Right lobe of liver (tissue), 6 donors: Measurements from ENCODE around the gene PRPF6. TPM values are rescaled to one million over a fixed set of nuclear protein-coding genes. Genes with fewer than 3 reads are reported as not detected.

ENCODE experiments used
- ATAC-seq, 4 donors: fragments of 200-7000 bp; cut with Tn5 transposase; one replicate each; pipeline ENCODE4 v1.9.1; 2020; ENCODE audit warnings: mild to moderate bottlenecking in 4 of 4, moderate library complexity in 4 of 4
- DNase-seq, 3 donors: peaks; one replicate each; pipeline ENCODE4 v3.0.0-alpha.2; 2020
- H3K27ac ChIP-seq, 3 donors: fragments of 200-600 bp; one replicate each; pipeline ENCODE4 v1.8.0; 2022
- H3K27me3 ChIP-seq, 2 donors: fragments of 200-600 bp; one replicate each; pipeline ENCODE4 v1.8.0; 2022
- H3K36me3 ChIP-seq, 4 donors: fragments of 200-600 bp; sonication (generic) in 1 of 4; one replicate each; pipeline versions ENCODE4 v1.5.1 to v1.8.0; 2017 to 2022; ENCODE audit warnings: control low read depth in 1 of 4
- H3K4me1 ChIP-seq, 4 donors: fragments of 200-600 bp; sonication (generic) in 1 of 4; one replicate each; pipeline versions ENCODE4 v1.5.1 to v1.8.0; 2017 to 2022; ENCODE audit warnings: control low read depth in 1 of 4
- H3K4me3 ChIP-seq, 3 donors: fragments of 200-600 bp; one replicate each; pipeline ENCODE4 v1.8.0; 2022
- H3K9me3 ChIP-seq, 4 donors: fragments of 200-600 bp; sonication (generic) in 1 of 4; one replicate each; pipeline versions ENCODE4 v1.5.1 to v1.8.0; 2017 to 2022; ENCODE audit warnings: control low read depth in 1 of 4
- POLR2A ChIP-seq: fragments of 450-650 bp; IDR thresholded peaks from one replicate; pipeline ENCODE4 v1.6.1; 2017; ENCODE audit warnings: antibody characterized with exemption, mild to moderate bottlenecking
- WGBS: methylation state at CpG from one replicate; pipeline ENCODE4 v1.1.6; 2018; ENCODE audit warnings: low coverage, low lambda C conversion rate; ENCODE audit not compliant: insufficient coverage; ENCODE audit errors: missing lambda C conversion rate; 5-methylcytosine and 5-hydroxymethylcytosine counted together
- intact Hi-C, 2 donors: fragments of 100-400 bp; cut with DNase I; formaldehyde crosslinking; loops; one replicate each; pipeline versions ENCODE4 v1.11.2 to v1.14.1; 2022
- total RNA-seq, 6 experiments: library from RNA; depleted of rRNA in 2 of 6; stranded (reverse); fragments of >200 nt in 2 of 6; fragmentation: NEBNext Ultra II Directional in 3 of 6; extraction: Animal tissue kit (Norgen Biotek cat#: 25700) in 3 of 6; gene quantifications; one replicate each; pipeline versions ENCODE4 v1.1.0 to v1.2.4, GENCODE V29; 2016 to 2023
- TF ChIP-seq, protein P1 (sequence below), 4 donors: fragments of 200-600 bp in 3 of 4; fragments of 450-650 bp in 1 of 4; IDR thresholded peaks; one replicate each; pipeline versions ENCODE4 v1.5.1 to v1.8.0; 2016 to 2022; ENCODE audit warnings: antibody characterized with exemption in 4 of 4, mild to moderate bottlenecking in 2 of 4
- donor health status: DM: no; HTN: yes; CAD: no.
- donor health status: DM: no; HTN: no; CAD: no.
- donor health status: DM: no; HTN: no; CAD: no.
- donor health status: DM: no; HTN: yes; CAD: no.
- donor health status: DM: no; HTN: yes; CAD: no.

Gene PRPF6
- total RNA-seq, 6 experiments from 2014 or later, result 21.7 to 28.9 (median 24.4) TPM

DNA sequence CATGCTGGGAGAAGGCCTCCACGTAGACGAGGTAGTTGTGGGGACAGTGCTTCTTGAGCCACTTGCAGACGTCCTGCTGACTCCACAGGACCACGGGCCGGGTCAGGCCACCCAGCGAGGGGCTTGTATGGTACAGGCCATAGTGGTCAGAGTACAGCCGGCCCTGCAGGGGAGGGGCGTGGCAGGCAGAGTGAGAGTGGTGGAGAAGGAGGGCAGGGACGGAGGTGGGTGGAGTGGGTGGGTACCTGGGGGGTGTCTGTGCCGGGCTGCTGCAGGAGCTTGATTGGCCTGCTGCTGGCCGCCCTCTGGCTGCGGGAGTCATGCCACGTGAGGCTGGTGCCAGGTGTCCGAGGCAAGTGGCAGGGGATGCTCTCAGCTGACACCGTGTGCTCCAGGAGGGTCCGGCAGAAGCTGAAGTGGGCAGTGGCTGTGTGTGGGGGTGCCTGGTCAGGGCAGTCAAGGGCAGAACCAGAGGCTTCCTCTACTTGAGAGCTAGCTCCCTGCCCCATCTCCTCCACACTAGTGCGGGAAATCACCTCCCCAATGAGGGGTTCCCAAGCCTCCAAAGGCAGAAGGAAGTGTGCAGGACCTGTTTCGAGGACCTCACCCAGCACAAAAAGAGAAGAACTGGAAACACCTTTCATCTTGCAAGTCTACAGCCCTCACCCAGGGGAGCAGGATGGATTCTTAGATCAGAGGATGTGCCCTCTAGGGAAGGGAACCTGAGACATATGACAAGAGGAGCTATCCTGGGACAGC is 3.8 kb upstream of the PRPF6 start:
- H3K27me3 ChIP-seq, result no peaks in the 10 kb centered on the region
- H3K27ac ChIP-seq, result no peak overlapping the region
- DNase-seq (peak in 1 of 3 donors; percentile 54), ATAC-seq (no peak)
- TF ChIP-seq, protein P1, sequence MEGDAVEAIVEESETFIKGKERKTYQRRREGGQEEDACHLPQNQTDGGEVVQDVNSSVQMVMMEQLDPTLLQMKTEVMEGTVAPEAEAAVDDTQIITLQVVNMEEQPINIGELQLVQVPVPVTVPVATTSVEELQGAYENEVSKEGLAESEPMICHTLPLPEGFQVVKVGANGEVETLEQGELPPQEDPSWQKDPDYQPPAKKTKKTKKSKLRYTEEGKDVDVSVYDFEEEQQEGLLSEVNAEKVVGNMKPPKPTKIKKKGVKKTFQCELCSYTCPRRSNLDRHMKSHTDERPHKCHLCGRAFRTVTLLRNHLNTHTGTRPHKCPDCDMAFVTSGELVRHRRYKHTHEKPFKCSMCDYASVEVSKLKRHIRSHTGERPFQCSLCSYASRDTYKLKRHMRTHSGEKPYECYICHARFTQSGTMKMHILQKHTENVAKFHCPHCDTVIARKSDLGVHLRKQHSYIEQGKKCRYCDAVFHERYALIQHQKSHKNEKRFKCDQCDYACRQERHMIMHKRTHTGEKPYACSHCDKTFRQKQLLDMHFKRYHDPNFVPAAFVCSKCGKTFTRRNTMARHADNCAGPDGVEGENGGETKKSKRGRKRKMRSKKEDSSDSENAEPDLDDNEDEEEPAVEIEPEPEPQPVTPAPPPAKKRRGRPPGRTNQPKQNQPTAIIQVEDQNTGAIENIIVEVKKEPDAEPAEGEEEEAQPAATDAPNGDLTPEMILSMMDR (IDR thresholded peaks at IDR 0.05), result no peak
- no peak for TF ChIP-seq POLR2A
- peaks cover 0 to 31% (median 14%) of the 10 kb centered on the region in 4 donors for H3K4me1 ChIP-seq
- no peak overlapping the region for H3K4me3 ChIP-seq
- WGBS, result 50% methylated on average over 4 of the region's 18 CpGs
- H3K9me3 ChIP-seq, result no peaks in the 10 kb centered on the region
- H3K36me3 ChIP-seq, result no peaks in the 10 kb centered on the region
- intact Hi-C loops, result loop anchor here (10.0 kb wide), 2 partner anchors 432 to 442 kb away; partner anchors contain the start of genes PTK6 (in 1 of the 2) and SRMS (in 1 of the 2)

DNA sequence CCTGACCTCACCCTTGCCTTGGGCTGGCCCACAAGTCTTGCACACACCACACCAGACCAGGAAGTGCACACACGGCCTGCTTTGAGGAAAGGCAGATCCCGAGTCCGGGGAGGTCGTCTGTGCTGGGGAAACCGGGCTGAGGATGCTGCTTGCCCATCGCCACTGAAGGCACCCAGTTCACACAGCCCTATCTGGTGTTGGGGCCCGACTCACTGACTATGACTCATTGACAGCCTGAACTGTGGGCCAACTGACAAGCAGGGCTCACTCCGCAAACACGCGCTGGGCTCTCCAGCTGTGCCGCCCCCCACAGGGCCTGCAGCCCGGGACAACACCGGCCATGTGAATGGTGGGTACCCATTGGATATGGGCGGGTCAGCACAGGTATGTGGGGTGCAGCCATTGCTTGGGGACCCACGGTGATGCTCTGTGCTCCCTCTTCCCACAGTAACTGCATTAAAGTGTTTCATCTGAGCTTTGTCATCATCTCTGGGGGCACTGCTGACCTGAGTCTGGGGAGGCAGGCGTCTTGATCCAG is 3.1 kb upstream of the PRPF6 start:
- no peak overlapping the region for H3K4me3 ChIP-seq
- H3K4me1 ChIP-seq, result peaks cover 0 to 35% (median 16%) of the 10 kb centered on the region in 4 donors
- WGBS, result 47% methylated on average over 3 of the region's 16 CpGs
- intact Hi-C loops, result loop anchor here (10.0 kb wide), 2 partner anchors 433 to 443 kb away; partner anchors contain the start of genes PTK6 (in 1 of the 2) and SRMS (in 1 of the 2)
- no peaks in the 10 kb centered on the region for H3K27me3 ChIP-seq
- TF ChIP-seq POLR2A, result no peak
- TF ChIP-seq, protein P1 (IDR thresholded peaks at IDR 0.05), result no peak
- DNase-seq, result peak in 2 of 3 donors; percentile 48 to 56
- H3K9me3 ChIP-seq, result no peaks in the 10 kb centered on the region
- peaks cover 0 to 2% (median 0%) of the 10 kb centered on the region in 4 donors for H3K36me3 ChIP-seq
- peak in 1 of 4 donors; percentile 7 for ATAC-seq
- H3K27ac ChIP-seq, result no peak overlapping the region

DNA sequence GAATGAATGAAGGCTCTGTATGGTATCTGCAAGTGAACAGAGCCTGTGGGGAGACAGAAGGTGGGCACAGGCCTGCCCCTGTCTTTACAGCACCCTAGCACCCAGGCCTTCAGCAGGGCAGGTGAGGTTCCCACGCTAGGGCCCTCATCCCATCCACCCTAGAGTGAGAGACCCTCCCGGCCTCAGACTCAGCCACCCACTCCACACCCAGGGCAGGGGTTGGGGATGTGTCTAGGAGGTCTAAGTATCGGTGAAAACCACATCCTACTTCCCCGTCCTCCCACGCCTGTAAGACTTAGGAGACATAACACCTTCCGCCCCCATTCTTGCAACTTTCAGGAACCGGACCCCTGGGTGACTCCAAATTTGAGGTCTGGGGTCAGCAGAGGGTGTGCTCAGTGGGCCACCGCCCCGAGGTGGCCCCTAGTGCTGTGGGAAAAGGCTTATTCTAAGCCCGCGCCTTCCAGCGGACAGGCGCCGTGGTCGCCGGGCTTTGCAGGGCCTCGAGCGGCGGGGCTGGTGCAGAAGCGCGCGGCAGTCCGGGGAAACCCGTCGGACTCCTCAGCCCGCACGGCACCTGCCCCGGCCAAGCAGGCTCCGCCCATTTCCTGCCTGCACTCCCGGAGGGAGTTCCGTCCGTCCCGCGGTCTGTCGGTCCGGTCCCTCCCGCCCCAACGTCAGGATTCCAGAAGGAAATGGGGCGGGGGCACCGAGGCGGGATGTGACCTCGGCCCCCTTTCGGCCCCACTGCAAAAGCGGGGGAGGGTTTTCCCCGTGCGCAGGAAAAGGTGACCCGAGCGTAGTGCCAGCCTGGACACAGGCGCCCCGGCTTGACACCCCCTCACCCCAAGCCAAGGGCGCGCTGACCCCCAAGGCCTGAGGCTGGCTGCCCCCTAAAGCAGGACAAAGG is 2.4 kb upstream of the PRPF6 start:
- intact Hi-C loops, result loop anchor here (10.0 kb wide), 2 partner anchors 434 to 444 kb away; partner anchors contain the start of genes PTK6 (in 1 of the 2) and SRMS (in 1 of the 2)
- Histone ChIP-seq H3K27me3 (no peaks in the 10 kb centered on the region), H3K4me3 (peak overlapping the region; percentile 54 to 65 (median 63)), H3K4me1 (peaks cover 0 to 35% (median 16%) of the 10 kb centered on the region in 4 donors), H3K27ac (peak overlapping the region; percentile 15 to 51 (median 47)), H3K9me3 (no peaks in the 10 kb centered on the region), H3K36me3 (peaks cover 0 to 5% (median 0%) of the 10 kb centered on the region in 4 donors)
- peak; percentile 76 for TF ChIP-seq POLR2A
- TF ChIP-seq, protein P1 (IDR thresholded peaks at IDR 0.05), result no peak
- DNase-seq (peak; percentile 87 to 92 (median 87)), ATAC-seq (peak; percentile 47 to 63 (median 58))
- WGBS, result 3% methylated on average over 19 of the region's 52 CpGs

DNA sequence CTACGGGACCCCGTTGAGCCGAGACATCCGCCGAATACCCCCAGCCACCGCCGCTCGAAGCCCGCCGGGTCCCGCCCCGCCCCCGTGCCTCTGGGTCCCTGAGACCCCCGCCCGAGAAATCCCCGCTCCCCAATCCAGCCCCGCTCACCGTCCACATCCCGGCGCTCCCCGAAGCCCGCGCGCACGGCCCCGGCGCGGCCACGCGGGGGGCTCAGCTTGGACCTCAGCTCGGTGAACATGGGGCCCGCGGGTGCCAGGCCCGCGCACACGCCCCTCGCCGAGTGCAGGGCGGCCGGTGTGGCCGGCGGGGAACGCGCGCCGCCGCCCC is 1.7 kb upstream of the PRPF6 start:
- 0% methylated on average over 1 of the region's 47 CpGs for WGBS
- no peaks in the 10 kb centered on the region for H3K27me3 ChIP-seq
- peaks cover 0 to 8% (median under 1%) of the 10 kb centered on the region in 4 donors for H3K36me3 ChIP-seq
- H3K4me3 ChIP-seq, result peak overlapping the region; percentile 54 to 65 (median 63)
- TF ChIP-seq POLR2A, result no peak
- TF ChIP-seq, protein P1 (IDR thresholded peaks at IDR 0.05), result no peak
- intact Hi-C loops, result loop anchor here (10.0 kb wide), 2 partner anchors 434 to 444 kb away; partner anchors contain the start of genes PTK6 (in 1 of the 2) and SRMS (in 1 of the 2)
- DNase-seq (peak in 1 of 3 donors; percentile 36), ATAC-seq (no peak)
- H3K4me1 ChIP-seq, result peaks cover 0 to 32% (median 14%) of the 10 kb centered on the region in 4 donors
- no peaks in the 10 kb centered on the region for H3K9me3 ChIP-seq
- H3K27ac ChIP-seq, result peak overlapping the region in 2 of 3 donors; percentile 47 to 51
